Measurements from ENCODE around the gene UQCR11. TPM values are rescaled to one million over a fixed set of nuclear protein-coding genes. Genes with fewer than 3 reads are reported as not detected.
"Not testable (repeated sequence)": the region's sequence is repeated elsewhere in the genome, so short reads cannot be mapped to it uniquely, and the experiment has no call there.

UQCR11 gene
- total and polyA plus RNA-seq, 2 experiments from 2014 or later, result 49.3 to 669 TPM

DNA sequence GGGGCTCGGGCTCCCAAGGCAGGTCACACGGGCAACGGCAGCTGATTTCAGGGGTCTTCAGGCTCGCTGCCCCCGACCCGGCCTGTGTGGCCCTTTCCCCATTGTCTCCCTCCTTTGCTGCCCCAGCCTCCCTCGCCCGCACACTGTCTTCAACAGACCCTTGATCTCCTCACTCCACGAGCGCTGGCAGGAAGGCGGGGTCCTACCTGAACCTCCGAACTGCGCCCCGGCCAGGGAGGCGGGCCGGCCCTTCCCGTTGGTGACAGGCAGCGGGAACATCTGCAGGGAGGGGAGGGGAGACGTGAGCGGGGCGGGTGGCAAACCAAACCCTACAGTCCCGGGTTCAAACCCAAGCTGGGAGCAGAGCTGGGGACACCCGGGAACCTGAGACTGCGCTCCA is 40.9 kb upstream of the UQCR11 start:
- TF ChIP-seq EZH2 (IDR thresholded peaks at IDR 0.05; ENCODE audit: insufficient read depth, poor library complexity, severe bottlenecking) (no peak), EZH2phosphoT487 (IDR thresholded peaks at IDR 0.05; ENCODE audit: insufficient read depth, low read depth) (no peak)
- Histone ChIP-seq H3K36me3 (ENCODE audit: low read depth) (no peaks in the 10 kb centered on the region; the same call in 1 of the 2 replicates), H3K9me2 (ENCODE audit: insufficient read depth) (no peaks in the 10 kb centered on the region), H3K4me1 (ENCODE audit: insufficient read depth) (no peaks in the 10 kb centered on the region), H3F3A (ENCODE audit: insufficient read depth) (no peaks in the 10 kb centered on the region), H3K27me3 (replicated peaks; ENCODE audit: insufficient read depth) (no peaks in the 10 kb centered on the region), H3K79me2 (ENCODE audit: insufficient read depth) (peaks cover 41% of the 10 kb centered on the region), H2AFZ (no peak overlapping the region), H3K4me3 (no peak overlapping the region), H3K9me3 (ENCODE audit: low read depth) (no peaks in the 10 kb centered on the region), H4K20me1 (ENCODE audit: insufficient read depth) (no peaks in the 10 kb centered on the region), H3K4me2 (ENCODE audit: unreplicated experiment) (no peak overlapping the region), H3K9ac (no peak overlapping the region), H3K27ac (no peak overlapping the region)
- in situ Hi-C loops (cut with MboI), result no loop called here
- no peak for DNase-seq
- WGBS, 2 experiments (ENCODE audit: low coverage in 1 of 2, low lambda C conversion rate in 2 of 2, missing lambda C conversion rate in 2 of 2), result 91 to 92% methylated on average over 5 to 24 of the region's 24 CpGs

DNA sequence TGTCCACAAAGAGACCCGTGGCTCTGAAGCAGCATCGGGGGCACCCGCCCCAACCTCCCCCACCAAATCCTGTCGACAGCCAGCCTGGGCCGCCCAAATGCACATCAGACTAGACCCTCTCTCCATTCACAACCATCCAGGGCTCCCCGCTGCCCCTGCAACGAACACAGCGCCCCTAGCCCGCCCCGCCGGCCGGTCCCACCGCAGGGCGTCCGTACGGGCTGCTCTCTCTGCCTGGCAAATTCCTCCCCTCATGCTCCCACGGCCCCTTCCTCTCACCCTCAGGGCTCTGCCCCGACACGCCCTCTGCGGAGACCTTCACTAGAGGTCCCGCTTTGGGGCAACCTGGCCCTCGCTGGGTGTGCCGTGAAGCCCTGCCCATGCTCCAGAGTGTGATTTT is 40.0 kb upstream of the UQCR11 start:
- no peaks in the 10 kb centered on the region for H3K9me3 ChIP-seq (ENCODE audit: low read depth)
- no peak overlapping the region for H2AFZ ChIP-seq
- in situ Hi-C loops (cut with MboI), result no loop called here
- no peaks in the 10 kb centered on the region for H3K4me1 ChIP-seq (ENCODE audit: insufficient read depth)
- no peak overlapping the region for H3K9ac ChIP-seq
- H3K27ac ChIP-seq, result no peak overlapping the region
- H3F3A ChIP-seq (ENCODE audit: insufficient read depth), result no peaks in the 10 kb centered on the region
- 93% methylated on average over 23 of the region's 23 CpGs; no CpG with 5 or more reads in 1 of the 2 experiments for WGBS, 2 experiments (ENCODE audit: low coverage in 1 of 2, low lambda C conversion rate in 2 of 2, missing lambda C conversion rate in 2 of 2)
- DNase-seq, result no peak
- H3K79me2 ChIP-seq (ENCODE audit: insufficient read depth), result peaks cover 40% of the 10 kb centered on the region
- H3K36me3 ChIP-seq (ENCODE audit: low read depth), result no peaks in the 10 kb centered on the region; the same call in 1 of the 2 replicates
- no peaks in the 10 kb centered on the region for H3K27me3 ChIP-seq (replicated peaks; ENCODE audit: insufficient read depth)
- H3K4me2 ChIP-seq (ENCODE audit: unreplicated experiment), result no peak overlapping the region
- TF ChIP-seq EZH2 (IDR thresholded peaks at IDR 0.05; ENCODE audit: insufficient read depth, poor library complexity, severe bottlenecking) (no peak), EZH2phosphoT487 (IDR thresholded peaks at IDR 0.05; ENCODE audit: insufficient read depth, low read depth) (no peak)
- no peaks in the 10 kb centered on the region for H3K9me2 ChIP-seq (ENCODE audit: insufficient read depth)
- H4K20me1 ChIP-seq (ENCODE audit: insufficient read depth), result no peaks in the 10 kb centered on the region
- H3K4me3 ChIP-seq, result no peak overlapping the region

- Histone ChIP-seq H3K4me2 (ENCODE audit: unreplicated experiment) (no peak overlapping the region), H3K36me3 (ENCODE audit: low read depth) (peaks cover 6% of the 10 kb centered on the region; the same call in 1 of the 2 replicates), H3F3A (ENCODE audit: insufficient read depth) (no peaks in the 10 kb centered on the region), H3K4me3 (no peak overlapping the region), H3K9me2 (ENCODE audit: insufficient read depth) (no peaks in the 10 kb centered on the region), H2AFZ (no peak overlapping the region), H3K27me3 (replicated peaks; ENCODE audit: insufficient read depth) (no peaks in the 10 kb centered on the region), H3K4me1 (ENCODE audit: insufficient read depth) (no peaks in the 10 kb centered on the region), H3K79me2 (ENCODE audit: insufficient read depth) (peaks cover 40% of the 10 kb centered on the region), H3K27ac (no peak overlapping the region), H3K9me3 (ENCODE audit: low read depth) (no peaks in the 10 kb centered on the region), H4K20me1 (ENCODE audit: insufficient read depth) (no peaks in the 10 kb centered on the region), H3K9ac (no peak overlapping the region)
- WGBS, 2 experiments (ENCODE audit: low coverage in 1 of 2, low lambda C conversion rate in 2 of 2, missing lambda C conversion rate in 2 of 2), result 93 to 95% methylated on average over 15 to 16 of the region's 16 CpGs
- in situ Hi-C loops (cut with MboI), result no loop called here
- TF ChIP-seq EZH2 (IDR thresholded peaks at IDR 0.05; ENCODE audit: insufficient read depth, poor library complexity, severe bottlenecking) (no peak), EZH2phosphoT487 (IDR thresholded peaks at IDR 0.05; ENCODE audit: insufficient read depth, low read depth) (no peak)
- DNase-seq, result no peak
Measured at GRCh38 chr19:1644070-1644469, 38.8 kb upstream of the UQCR11 start.

DNA sequence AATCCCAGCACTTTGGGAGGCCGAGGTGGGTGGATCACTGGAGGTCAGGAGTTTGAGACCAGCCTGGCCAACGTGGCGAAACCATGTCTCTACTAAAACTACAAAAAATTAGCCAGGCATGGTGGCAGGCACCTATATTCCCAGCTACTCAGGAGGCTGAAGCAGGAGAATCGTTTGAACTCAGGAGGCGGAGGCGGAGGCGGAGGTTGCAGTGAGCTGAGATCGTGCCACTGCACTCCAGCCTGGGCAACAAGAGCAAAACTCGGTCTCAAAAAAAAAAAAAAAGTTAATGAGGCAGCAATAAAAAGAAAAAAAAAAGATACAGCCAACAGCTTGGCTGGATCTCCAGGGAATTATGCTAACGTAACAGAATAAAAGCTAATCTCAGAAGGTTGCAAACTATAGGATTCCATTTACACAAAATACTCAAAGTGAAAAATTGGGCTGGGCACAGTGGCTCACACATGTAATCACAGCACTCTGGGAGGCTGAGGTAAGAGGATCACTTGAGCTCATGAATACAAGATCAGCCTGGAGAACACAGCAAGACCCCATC is 35.7 kb upstream of the UQCR11 start:
- peaks cover 13% of the 10 kb centered on the region; the same call in 1 of the 2 replicates for H3K36me3 ChIP-seq (ENCODE audit: low read depth)
- H3K9me2 ChIP-seq (ENCODE audit: insufficient read depth); H3K27me3 ChIP-seq (replicated peaks; ENCODE audit: insufficient read depth); H3K4me3 ChIP-seq; H3K9me3 ChIP-seq (ENCODE audit: low read depth); H4K20me1 ChIP-seq (ENCODE audit: insufficient read depth); DNase-seq; H2AFZ ChIP-seq; H3K9ac ChIP-seq; H3K27ac ChIP-seq; H3F3A ChIP-seq (ENCODE audit: insufficient read depth); in situ Hi-C loops (cut with MboI); H3K4me1 ChIP-seq (ENCODE audit: insufficient read depth); H3K4me2 ChIP-seq (ENCODE audit: unreplicated experiment): not testable (repeated sequence)
- 75 to 80% methylated on average over 10 of the region's 10 CpGs for WGBS, 2 experiments (ENCODE audit: low coverage in 1 of 2, low lambda C conversion rate in 2 of 2, missing lambda C conversion rate in 2 of 2)
- peaks cover 57% of the 10 kb centered on the region for H3K79me2 ChIP-seq (ENCODE audit: insufficient read depth)
